ENCODE measurements around the gene TLE5. TPM values are rescaled to one million over a fixed set of nuclear protein-coding genes. Genes with fewer than 3 reads are reported as not detected.

Gene TLE5
- total RNA-seq, 2 donors from 2014 or later, result 869 to 1,050 TPM

GRCh38 chr19:3100747-3101730 is 38.7 kb upstream of the TLE5 start:
- Histone ChIP-seq H3K4me3 (no peak overlapping the region), H3K9me3 (no peaks in the 10 kb centered on the region), H3K27me3 (no peaks in the 10 kb centered on the region), H3K27ac (peak overlapping the region; percentile 31 to 92), H3K36me3 (no peaks in the 10 kb centered on the region), H3K4me1 (peaks cover 0 to 96% of the 10 kb centered on the region in 2 donors)
- DNase-seq (ENCODE audit: low spot score), result no peak
- TF ChIP-seq CTCF (IDR thresholded peaks at IDR 0.05), result no peak

DNA sequence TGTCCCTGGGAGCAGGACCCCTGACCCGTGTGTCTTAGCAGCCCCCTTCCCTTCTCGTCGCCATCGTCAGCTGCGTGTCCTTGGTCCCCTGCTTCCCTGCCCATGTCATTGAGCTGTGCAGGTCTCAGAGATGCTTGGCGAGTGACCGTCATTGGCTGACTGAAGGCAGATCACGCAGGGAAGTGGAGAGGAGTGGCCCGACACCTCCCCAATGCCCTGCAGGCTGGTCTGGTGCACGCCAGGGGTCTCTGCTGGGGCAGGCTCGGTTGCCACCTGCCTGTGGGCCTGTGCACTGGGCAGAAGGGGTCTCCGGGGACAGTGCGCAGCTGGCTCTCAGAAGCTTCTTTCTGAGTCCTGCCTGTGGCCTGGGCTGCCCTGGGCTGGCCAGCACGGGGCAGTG is 38.0 kb upstream of the TLE5 start:
- peak overlapping the region; percentile 31 to 92 for H3K27ac ChIP-seq
- no peaks in the 10 kb centered on the region for H3K9me3 ChIP-seq
- H3K27me3 ChIP-seq, result no peaks in the 10 kb centered on the region
- peaks cover 0 to 97% of the 10 kb centered on the region in 2 donors for H3K4me1 ChIP-seq
- no peak for TF ChIP-seq CTCF (IDR thresholded peaks at IDR 0.05)
- no peak overlapping the region for H3K4me3 ChIP-seq
- H3K36me3 ChIP-seq, result no peaks in the 10 kb centered on the region
- no peak for DNase-seq (ENCODE audit: low spot score)

DNA sequence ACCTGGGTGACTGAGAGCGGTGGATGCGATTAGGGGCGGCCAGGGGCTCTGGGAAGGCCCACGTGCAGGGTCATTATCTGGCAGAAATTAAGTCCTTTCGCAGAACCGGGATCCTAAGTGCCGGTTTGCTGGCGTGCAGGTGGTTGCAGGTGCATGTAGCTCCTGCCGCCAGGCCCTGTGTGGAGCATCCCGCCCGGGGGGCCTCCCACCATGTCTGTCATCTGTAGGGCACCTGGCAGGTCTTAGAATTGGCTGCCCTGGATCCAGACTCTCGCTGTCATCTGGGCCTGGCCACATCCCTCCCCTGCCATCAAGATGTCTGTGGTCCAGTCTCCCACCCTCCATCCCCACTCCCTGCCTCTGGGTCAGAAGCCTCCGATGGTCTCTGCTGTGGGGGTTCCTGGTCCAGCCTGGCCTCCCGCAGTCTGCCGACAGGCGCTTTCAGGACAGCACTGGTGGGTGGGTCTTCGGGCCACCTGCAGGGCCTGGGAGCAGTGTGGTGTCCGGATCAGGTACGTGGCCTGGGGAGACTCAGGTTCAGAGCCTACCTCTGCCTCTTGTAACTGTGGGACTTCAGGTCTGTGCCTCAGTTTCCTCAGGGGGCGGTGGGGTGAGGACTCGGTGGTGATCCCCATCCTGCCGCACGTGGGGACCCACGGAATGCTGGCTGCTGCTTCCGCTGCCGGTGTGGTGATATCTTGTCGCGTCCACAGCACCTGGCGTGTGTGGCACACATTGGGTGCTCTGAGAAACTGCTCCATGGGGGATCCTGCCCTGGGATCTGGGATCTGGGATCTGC is 37.3 kb upstream of the TLE5 start:
- peak overlapping the region; percentile 91 to 92 for H3K27ac ChIP-seq
- no peak for TF ChIP-seq CTCF (IDR thresholded peaks at IDR 0.05)
- peak overlapping the region; percentile 11 to 99 for H3K4me3 ChIP-seq
- H3K9me3 ChIP-seq, result no peaks in the 10 kb centered on the region
- no peak for DNase-seq (ENCODE audit: low spot score)
- no peaks in the 10 kb centered on the region for H3K36me3 ChIP-seq
- peaks cover 0 to 95% of the 10 kb centered on the region in 2 donors for H3K4me1 ChIP-seq
- H3K27me3 ChIP-seq, result no peaks in the 10 kb centered on the region

GRCh38 chr19:3098515-3099346 is 36.4 kb upstream of the TLE5 start:
- Histone ChIP-seq H3K9me3 (no peaks in the 10 kb centered on the region), H3K4me1 (peaks cover 0 to 88% of the 10 kb centered on the region in 2 donors), H3K27ac (peak overlapping the region; percentile 91 to 92), H3K36me3 (no peaks in the 10 kb centered on the region), H3K27me3 (no peaks in the 10 kb centered on the region), H3K4me3 (peak overlapping the region; percentile 11 to 99)
- peak; percentile 79 for DNase-seq (ENCODE audit: low spot score)
- no peak for TF ChIP-seq CTCF (IDR thresholded peaks at IDR 0.05)

- DNase-seq (ENCODE audit: low spot score), result no peak
- no peaks in the 10 kb centered on the region for H3K36me3 ChIP-seq
- H3K9me3 ChIP-seq, result no peaks in the 10 kb centered on the region
- TF ChIP-seq CTCF (IDR thresholded peaks at IDR 0.05), result no peak
- H3K27me3 ChIP-seq, result no peaks in the 10 kb centered on the region
- peak overlapping the region; percentile 11 to 99 for H3K4me3 ChIP-seq
- H3K4me1 ChIP-seq, result peaks cover 0 to 86% of the 10 kb centered on the region in 2 donors
- peak overlapping the region; percentile 91 to 92 for H3K27ac ChIP-seq
Observed at GRCh38 chr19:3098141-3098514, 35.8 kb upstream of the TLE5 start.
